GM18505 (cell line): ENCODE data around the gene CEMIP.

Experiments
- ATAC-seq: cut with Tn5 transposase; IDR thresholded peaks from one replicate; pipeline ENCODE4 v1.9.1; 2021; ENCODE audit not compliant: unreplicated experiment
- POLR2A ChIP-seq: IDR thresholded peaks from 4 replicates; pipeline ENCODE4 v1.6.1; 2011; ENCODE audit warnings: borderline replicate concordance; ENCODE audit not compliant: insufficient read depth, insufficient read length; ENCODE audit errors: extremely low read depth

The CEMIP gene

DNA sequence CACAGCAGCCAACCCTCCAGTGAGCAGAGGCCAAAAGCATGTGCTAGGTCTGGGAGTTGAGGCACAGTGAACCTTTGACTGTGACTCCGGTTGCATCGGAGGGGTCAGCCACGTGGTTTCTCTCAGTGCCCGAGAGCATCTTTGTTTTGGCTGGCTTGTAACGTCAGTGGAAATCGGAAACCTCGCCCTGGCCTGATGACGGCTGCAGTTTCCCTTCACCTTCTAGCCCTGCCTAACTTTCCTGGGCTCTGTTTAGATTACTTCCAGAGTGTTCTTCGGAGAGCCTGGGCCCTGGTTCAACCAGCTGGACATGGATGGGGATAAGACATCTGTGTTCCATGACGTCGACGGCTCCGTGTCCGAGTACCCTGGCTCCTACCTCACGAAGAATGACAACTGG is 153.8 kb downstream of the CEMIP start:
- TF ChIP-seq POLR2A, result no peak
- no peak for ATAC-seq

DNA sequence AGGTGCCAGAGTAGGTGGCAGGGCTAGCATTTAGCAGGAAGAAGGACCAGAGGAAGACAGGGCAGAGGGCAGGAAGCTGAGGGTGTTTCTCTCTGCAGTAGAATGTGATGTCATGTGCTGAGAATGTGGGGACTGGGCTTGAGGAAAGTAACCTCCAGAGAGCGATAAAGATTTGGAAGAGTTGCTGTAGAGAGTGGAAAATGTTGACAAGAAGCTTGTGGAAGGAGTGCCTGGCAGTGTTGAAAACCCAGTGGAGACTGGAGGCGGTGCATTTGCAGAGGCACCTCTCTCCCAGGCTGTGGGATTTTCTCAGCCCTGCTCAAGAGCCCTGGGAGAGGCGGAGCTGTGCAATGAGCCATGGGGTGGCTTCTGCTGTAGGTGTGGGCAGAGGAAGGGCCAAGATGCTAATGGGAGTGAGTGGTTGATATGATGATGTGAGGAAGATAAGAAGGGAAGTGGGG is 155.6 kb downstream of the CEMIP start:
- ATAC-seq, result no peak
- TF ChIP-seq POLR2A, result no peak

DNA sequence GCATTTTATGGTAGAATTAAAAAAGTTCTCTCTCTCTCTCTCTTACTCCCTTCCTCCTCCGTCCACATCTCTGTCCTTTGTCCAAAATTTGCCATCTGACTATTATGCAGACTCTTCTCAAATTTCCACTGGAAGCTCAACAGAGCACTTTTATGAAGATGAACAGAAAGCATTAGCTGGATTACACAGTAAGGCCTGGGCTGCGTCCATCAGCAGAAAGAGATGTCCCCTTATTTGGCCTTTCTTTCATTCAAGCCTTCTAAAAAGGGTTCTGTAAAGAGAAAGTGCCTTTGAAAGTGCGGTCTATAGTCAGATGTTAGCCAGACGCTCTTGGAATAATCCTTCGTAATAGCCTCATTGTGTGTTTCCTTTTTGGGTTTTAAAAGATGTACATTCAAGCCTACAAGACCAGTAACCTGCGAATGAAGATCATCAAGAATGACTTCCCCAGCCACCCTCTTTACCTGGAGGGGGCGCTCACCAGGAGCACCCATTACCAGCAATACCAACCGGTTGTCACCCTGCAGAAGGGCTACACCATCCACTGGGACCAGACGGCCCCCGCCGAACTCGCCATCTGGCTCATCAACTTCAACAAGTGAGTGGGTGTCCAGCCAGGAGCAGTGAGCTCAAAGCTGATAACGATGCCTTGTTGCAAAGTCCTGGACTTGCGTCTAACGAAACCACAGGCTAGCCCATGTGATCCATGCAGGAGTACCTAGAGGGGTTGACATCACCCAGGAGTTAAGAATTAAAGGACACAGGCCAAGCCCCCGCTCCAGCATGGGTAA is 157.3 kb downstream of the CEMIP start:
- no peak for TF ChIP-seq POLR2A
- no peak for ATAC-seq

DNA sequence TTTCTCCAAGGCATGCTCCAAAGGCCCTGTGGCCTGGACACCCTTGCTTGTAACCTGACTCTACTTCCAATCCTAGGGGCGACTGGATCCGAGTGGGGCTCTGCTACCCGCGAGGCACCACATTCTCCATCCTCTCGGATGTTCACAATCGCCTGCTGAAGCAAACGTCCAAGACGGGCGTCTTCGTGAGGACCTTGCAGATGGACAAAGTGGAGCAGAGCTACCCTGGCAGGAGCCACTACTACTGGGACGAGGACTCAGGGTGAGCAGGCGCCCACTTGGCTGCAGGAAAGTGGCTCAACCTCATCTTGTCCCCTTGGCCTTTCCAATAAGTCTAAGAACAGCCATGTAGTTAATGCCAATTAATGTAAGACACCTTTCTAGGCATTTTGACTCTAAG is 158.5 kb downstream of the CEMIP start:
- TF ChIP-seq POLR2A, result no peak
- no peak for ATAC-seq

DNA sequence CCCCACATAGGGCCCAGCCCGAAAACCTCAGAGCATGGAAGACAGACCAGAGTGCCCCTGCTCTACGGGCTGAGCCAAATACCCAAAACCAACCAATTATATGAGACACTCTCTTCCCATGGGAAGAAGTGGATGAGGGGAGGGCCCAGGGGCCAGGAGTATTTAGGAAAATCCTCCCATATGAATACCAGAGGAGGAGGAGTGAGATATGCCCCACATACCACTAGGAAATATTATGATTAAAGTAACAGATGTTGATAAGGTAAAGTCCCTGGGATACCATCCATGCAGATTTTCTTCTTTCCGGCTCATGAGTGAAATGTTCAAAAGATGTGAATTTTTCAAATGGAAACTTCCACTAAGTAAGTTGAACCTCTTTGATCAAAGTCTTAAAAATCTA is 160.0 kb downstream of the CEMIP start:
- ATAC-seq, result no peak
- no peak for TF ChIP-seq POLR2A

DNA sequence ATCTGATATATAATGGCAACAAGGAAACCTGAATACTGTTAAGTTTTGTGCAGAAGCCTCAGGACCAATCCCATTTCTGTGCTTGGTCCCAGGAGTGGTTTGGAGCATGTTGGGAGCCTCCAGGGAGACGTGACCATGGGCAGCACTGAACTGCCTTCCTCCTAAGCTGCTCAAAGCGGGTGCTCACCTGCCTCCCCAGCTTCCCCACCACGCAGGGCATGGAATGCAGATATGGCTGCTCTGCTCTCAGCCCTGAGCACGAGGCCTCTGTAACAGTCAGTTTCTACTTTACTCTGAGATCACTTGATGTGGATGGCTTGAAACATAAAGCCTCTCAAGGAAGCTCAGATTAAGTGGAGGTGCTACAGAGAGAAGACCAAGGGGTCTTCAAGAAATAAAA is 161.2 kb downstream of the CEMIP start:
- no peak for TF ChIP-seq POLR2A
- ATAC-seq, result no peak

DNA sequence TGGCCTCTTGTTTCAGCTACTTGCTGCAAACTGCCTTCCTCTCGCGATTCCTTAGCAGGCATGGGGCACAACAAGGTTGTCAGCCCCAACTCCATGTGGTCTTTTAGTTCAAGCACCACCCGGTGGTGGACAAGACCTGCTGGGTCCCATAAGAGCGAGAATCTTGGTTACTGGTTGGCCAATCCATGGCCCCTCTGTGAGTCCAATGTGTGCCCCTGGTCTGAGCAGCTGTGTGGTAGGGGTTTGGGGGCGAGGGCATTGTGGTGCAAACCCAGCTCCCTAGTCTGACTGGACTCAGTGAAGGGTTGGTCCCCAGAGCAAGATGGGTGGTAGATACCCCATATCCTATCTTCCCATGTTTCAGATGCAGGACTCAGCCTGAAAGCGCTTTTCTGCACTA is 161.7 kb downstream of the CEMIP start:
- no peak for TF ChIP-seq POLR2A
- no peak for ATAC-seq

DNA sequence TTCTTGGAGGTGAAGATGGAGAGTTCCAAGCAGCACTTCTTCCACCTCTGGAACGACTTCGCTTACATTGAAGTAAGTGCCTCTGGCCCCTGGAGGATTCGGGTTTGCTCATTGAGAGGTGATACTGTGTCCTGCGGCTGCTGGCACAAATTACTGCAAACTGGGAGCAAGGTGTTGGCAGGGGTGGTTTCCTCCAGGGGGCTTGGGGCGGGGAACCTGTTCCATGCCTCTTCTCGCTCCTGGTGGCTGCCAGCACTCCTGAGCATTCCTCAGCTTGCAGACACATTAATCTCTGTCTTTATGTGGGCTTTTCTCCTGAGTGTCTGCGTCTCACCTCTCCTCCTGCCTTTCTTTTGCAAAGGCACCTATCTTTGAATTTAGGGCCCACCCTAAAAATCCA is 163.1 kb downstream of the CEMIP start:
- no peak for TF ChIP-seq POLR2A
- ATAC-seq, result no peak

DNA sequence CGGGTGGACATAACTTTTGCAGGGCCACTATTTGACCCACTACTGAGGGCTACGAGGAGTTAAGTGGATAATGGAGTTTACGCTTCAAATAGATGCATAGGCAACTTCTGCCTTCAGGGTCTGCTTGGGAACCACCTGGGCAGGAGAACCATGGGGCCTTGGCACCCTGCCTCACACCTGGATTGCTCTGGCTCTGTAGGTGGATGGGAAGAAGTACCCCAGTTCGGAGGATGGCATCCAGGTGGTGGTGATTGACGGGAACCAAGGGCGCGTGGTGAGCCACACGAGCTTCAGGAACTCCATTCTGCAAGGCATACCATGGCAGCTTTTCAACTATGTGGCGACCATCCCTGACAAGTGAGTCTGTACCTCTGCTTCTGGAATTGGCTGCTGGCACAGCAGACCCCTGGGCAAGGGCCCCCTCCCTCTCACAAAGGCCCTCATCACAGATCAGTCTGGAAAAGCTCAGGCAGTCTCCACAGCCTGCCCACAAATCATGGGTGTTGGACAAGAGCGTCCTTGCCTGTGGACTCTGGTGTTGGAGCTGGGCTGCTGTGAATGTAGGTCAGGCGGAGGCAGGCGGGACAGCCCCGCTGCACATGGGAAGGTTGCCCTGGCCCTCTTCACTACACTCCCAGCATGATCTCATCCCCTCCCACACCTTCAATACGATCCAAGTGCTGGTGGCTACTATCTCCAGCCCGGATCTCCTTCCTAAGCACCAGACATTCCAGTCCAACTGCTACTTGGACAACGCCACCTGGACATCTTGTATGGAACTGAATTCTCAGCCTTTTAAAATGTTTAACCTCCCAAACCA is 163.8 kb downstream of the CEMIP start:
- ATAC-seq, result no peak
- TF ChIP-seq POLR2A, result no peak

DNA sequence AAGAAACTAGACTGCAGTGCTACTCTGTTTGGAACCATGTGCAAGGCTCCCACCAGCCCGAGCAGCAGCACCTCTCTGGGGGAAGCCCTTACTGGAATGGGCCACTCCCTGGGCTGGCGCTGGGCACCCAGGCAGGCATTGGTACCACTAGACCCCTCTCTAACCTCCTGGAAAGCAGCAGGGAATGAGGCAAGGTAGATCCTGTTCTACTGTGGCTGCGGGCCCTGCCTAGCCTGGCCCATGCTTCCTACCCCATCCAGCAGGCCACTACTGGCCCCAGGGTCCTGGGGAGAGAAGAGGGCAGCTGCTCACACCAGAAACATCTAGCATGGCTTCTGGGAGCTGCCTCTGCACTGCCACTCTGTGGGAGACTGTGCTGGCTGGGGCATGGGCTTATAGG is 165.6 kb downstream of the CEMIP start:
- no peak for TF ChIP-seq POLR2A
- no peak for ATAC-seq

DNA sequence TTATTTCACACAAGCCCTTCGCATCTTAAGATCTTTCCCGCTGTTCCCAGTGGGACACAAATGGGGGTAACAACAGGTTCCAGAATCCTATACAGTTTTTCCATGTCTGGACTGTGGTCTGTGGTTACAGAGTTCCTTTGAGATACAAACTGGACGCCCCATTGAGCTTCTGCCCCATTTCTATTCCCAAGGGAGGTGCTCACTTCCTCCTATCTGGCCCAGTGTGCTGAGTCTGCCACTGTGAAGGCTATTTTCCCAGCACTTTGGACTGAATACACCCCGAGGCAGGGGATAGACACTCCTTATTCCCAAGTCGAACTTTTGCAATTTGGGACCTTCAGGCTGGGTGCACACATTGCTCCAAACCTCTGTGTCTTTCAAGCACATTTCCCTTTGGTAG is 166.4 kb downstream of the CEMIP start:
- ATAC-seq, result no peak
- TF ChIP-seq POLR2A, result no peak

DNA sequence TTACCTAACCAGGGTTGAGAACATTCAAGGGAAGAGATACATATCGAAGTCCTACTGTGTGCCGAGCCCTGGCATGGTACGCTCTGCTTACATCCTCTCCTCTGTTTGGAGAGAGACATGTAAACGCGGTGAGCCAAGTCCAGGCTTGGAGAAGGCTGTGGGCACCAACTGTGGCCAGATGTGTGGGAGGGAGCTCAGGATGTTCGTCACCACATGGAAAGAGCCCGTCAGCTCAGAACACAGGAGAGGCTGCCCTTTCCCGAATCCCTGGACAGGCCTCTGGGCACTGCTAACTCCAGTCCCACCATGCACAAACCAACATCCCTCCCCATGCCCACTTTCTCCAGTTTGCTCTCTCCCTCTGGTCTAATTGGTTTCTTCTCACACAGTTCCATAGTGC is 167.4 kb downstream of the CEMIP start:
- TF ChIP-seq POLR2A, result no peak
- no peak for ATAC-seq

DNA sequence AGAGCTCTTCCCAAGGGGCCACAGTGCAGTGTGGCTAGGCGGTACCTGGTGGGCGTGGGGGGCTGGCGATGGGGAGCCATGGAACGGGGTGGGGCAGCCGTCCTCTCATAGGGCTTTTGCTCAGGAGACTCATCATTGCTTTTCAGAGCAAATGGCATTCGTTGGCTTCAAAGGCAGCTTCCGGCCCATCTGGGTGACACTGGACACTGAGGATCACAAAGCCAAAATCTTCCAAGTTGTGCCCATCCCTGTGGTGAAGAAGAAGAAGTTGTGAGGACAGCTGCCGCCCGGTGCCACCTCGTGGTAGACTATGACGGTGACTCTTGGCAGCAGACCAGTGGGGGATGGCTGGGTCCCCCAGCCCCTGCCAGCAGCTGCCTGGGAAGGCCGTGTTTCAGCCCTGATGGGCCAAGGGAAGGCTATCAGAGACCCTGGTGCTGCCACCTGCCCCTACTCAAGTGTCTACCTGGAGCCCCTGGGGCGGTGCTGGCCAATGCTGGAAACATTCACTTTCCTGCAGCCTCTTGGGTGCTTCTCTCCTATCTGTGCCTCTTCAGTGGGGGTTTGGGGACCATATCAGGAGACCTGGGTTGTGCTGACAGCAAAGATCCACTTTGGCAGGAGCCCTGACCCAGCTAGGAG is 169.6 kb downstream of the CEMIP start:
- no peak for ATAC-seq
- no peak for TF ChIP-seq POLR2A
